HG02970 (cell line): ENCODE results near the gene SECISBP2L.
"Not testable (repeated sequence)": the region's sequence is repeated elsewhere in the genome, so short reads cannot be mapped to it uniquely, and the experiment has no call there.

Experiments used
- ATAC-seq: cut with Tn5 transposase; IDR thresholded peaks from one replicate; pipeline ENCODE4 v1.9.1; 2021; ENCODE audit warnings: mild to moderate bottlenecking, moderate library complexity, moderate number of reproducible peaks; ENCODE audit not compliant: unreplicated experiment, low FRiP score

The SECISBP2L gene

GRCh38 chr15:48999314-48999713 lies 46.9 kb downstream of the SECISBP2L start:
- no peak for ATAC-seq

GRCh38 chr15:48996276-48996675 lies 50.0 kb downstream of the SECISBP2L start:
- ATAC-seq = no peak

GRCh38 chr15:48993380-48993779 lies 52.9 kb downstream of the SECISBP2L start:
- no peak for ATAC-seq

DNA sequence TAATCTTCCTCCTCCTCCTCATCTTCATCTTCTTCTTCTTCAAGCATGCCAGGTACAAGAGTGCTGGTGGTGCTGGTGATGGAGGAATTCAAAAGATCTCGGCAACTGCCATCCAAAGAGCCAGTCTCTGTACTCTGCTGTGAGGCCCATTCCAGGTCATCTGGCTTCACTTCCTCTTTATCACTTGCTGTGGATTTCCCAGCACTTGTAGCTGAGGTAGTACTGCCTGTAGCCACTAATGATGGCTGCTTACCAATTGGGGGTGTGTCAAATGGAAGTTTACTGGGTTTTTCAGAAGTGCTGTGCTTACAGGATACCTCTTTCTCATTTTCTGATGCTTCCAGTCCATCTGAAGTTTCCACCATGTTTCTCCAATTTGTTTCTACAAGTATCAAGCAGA lies 53.7 kb downstream of the SECISBP2L start:
- no peak for ATAC-seq

GRCh38 chr15:48992096-48992495 lies 54.1 kb downstream of the SECISBP2L start:
- ATAC-seq = no peak

DNA sequence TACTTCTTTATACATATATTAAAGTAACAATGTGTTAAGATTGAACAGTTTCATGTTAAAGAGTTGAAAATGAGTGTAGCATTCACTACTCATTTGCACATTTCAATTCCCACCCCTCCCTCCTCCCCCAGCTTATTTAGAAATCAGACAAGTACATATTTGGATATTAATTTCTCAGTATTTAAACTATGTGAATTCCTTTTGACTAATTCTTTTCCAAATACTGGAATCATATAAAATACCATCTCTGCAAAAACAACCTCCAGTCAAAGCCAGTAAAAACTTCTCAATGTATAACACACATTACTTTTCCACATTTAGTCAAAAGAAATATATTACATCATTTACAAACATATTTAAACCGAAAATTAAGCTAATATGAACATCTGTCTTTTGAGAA lies 57.1 kb downstream of the SECISBP2L start:
- ATAC-seq = no peak

GRCh38 chr15:48987142-48987541 lies 59.1 kb downstream of the SECISBP2L start:
- no peak for ATAC-seq

DNA sequence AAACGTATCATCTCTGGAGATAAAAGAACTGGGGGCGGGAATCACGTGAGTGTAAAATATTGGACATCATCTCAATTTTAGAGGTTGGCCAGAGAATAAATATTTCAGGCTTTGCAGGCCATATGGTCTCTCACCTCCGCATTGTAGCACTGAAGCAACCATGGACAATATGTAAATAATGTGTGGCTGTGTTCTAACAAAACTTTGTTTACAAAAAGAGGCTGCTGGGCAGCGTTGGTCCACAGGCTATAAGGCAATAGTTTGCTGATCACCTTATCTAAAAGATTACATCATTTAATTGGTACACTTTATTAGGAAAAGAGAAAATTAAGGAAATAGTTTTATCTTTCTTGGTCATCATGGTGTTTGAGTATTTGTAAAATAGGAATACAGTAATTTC lies 60.0 kb downstream of the SECISBP2L start:
- ATAC-seq = no peak

GRCh38 chr15:48985516-48985915 lies 60.7 kb downstream of the SECISBP2L start:
- ATAC-seq = no peak

DNA sequence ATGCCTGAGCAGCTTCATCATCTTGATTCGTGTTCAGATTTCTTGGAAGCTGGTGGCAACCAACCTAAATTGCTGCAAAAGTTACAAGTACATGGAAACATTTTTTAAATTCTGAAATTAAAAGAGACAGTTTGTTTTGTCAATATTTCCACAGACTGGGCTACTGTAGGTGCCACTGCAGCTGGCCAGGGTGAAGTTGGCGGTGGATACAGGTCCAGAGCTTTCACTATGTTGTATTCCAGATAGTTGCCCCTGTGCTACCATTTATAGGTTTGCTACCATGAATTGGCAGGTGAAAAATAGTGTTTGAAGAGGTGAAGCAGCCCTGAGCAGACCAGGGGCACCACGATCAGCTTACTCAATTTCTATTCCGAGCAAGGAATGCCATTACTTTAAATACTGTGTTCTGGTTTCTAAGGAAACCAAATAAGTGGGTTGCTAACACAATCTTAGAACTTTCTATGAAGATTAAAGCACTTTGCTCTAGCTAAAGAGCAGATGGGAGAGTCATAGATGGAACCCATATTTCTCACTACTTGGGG lies 61.4 kb downstream of the SECISBP2L start:
- no peak for ATAC-seq

- ATAC-seq = no peak
These were observed 62.1 kb downstream of the SECISBP2L start for GRCh38 chr15:48984021-48984710.

GRCh38 chr15:48983300-48983699 lies 62.9 kb downstream of the SECISBP2L start:
- ATAC-seq = no peak

GRCh38 chr15:48981941-48982340 lies 64.3 kb downstream of the SECISBP2L start:
- ATAC-seq = no peak

- ATAC-seq = no peak
These were observed 67.6 kb downstream of the SECISBP2L start for GRCh38 chr15:48978638-48979037.

DNA sequence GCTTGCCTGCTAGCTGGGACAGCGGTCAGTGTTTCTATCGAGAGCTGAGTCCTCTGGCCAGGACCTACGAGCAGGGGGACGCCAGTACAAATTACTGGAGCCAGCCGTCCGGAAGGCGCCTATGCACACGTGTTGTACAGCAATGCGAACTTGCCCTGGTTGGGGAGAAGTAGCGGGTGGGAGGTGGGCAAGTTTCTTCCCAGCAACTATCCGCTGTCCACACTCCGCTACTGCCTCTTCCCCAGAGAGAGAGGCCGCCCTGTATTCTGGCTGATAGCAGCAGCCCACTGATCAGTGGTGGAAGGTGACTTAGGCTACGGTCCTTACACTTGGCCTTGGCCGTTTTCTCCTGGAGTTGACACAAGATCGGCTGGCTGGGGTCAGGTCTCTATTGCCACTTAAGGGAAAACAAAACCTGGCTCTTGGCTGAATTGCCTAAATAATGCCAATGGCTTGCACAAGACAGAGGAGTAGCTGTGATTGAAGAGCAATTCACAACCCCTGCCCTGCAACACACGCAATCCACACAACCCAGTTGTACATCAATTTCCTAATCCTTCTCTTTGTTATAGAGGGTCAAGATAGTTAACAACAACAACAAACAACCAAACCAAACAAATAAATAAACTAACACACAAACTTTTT lies 69.7 kb downstream of the SECISBP2L start:
- ATAC-seq = no peak

- peak; percentile 91 for ATAC-seq
These were observed 70.5 kb downstream of the SECISBP2L start for GRCh38 chr15:48975472-48976419.

- no peak for ATAC-seq
These were observed 71.4 kb downstream of the SECISBP2L start for GRCh38 chr15:48974882-48975281.

DNA sequence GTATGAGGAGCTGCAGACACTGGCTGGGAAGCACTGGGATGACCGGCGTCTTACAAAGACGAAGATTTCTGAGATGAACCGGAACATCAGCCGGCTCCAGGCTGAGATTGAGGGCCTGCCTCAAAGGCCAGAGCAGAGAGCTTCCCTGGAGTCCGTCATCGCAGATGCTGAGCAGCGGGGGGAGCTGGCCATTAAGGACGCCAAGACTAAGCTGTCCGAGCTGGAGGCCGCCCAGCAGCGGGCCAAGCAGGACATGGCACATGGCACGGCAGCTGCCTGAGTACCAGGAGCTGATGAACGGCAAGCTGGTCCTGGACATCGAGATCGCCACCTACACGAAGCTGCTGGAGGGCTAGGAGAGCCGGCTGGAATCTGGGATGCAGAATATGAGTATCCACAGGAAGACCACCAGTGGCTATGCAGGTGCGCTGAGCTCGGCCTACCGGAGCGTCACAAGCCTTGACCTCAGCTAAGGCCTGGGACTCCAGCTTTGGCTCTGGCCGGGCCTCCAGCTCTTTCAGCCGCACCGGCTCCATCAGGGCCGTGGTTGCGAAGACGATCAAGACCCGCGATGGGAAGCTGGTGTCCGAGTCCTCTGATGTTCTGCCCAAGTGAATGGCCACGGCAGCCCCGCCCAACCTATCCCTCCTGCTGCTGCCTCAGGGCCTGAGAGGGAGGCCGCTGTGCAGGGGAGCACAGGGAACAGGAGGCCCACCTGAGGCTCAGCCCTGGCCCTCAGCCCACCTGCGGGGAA lies 73.3 kb downstream of the SECISBP2L start:
- no peak for ATAC-seq

GRCh38 chr15:48970926-48971325 lies 75.3 kb downstream of the SECISBP2L start:
- not testable (repeated sequence) for ATAC-seq

GRCh38 chr15:48968066-48968465 lies 78.2 kb downstream of the SECISBP2L start:
- ATAC-seq = no peak
